Measurements from ENCODE around the gene TESK2. TPM values are rescaled to one million over a fixed set of nuclear protein-coding genes. Genes with fewer than 3 reads are reported as not detected.

The TESK2 gene
- total and polyA plus RNA-seq, 2 of the 13 experiments (the other 11 are each of a cell fraction or from before 2014, with no cell fraction given), result 5.5 to 9.6 TPM

DNA sequence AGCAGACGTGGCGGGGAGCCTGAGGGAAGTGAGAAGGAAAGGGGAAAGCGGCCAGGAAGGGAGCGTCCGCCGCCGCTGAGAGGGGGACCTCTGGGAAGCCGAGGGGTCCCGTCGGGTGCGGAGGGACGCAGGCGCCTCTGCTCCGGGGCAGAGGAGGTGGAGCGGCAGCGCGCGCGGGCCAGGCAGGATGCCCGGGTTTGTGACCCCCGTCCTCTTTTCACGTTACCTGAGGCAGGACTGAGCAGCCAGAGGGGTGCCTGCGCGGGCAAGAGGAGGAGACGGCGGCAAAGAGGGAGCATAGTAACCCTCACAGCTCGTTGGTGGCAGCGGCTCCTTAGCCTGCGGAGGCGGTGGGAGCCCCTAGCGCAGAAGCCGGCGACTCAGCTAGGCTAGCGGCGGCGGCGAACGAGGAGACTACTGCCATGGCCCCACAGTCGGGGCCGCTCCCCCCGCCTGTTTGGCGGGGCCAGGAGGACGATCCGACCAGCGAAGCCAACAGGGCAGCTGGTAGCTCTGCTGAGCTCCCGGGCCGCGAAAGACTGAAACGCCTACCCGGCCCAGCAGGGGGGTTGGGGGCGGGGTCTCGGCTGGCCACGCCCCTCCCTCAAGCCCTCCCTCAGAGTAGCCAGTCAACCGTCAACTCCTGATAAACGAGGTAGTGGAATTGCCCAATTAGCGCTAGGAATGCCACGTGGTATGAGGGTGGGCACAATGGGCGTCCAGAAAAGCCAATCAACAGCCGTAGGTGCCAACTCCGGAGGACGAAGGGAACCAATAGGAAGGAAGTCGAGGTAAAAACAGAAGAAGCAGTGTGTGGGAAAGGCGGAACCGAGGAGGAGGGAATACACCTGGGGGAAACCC is at the start of gene TESK2 (continued):
- TF ChIP-seq, protein P1, sequence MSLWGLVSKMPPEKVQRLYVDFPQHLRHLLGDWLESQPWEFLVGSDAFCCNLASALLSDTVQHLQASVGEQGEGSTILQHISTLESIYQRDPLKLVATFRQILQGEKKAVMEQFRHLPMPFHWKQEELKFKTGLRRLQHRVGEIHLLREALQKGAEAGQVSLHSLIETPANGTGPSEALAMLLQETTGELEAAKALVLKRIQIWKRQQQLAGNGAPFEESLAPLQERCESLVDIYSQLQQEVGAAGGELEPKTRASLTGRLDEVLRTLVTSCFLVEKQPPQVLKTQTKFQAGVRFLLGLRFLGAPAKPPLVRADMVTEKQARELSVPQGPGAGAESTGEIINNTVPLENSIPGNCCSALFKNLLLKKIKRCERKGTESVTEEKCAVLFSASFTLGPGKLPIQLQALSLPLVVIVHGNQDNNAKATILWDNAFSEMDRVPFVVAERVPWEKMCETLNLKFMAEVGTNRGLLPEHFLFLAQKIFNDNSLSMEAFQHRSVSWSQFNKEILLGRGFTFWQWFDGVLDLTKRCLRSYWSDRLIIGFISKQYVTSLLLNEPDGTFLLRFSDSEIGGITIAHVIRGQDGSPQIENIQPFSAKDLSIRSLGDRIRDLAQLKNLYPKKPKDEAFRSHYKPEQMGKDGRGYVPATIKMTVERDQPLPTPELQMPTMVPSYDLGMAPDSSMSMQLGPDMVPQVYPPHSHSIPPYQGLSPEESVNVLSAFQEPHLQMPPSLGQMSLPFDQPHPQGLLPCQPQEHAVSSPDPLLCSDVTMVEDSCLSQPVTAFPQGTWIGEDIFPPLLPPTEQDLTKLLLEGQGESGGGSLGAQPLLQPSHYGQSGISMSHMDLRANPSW (CRISPR knock-in tag; IDR thresholded peaks at IDR 0.05; ENCODE audit: borderline replicate concordance), result no peak
- TF ChIP-seq YEATS2 (CRISPR knock-in tag; IDR thresholded peaks at IDR 0.05; ENCODE audit: borderline replicate concordance) (peak; percentile 51; the same call in 1 of the 2 replicates), ZNF251 (CRISPR knock-in tag; IDR thresholded peaks at IDR 0.05) (no peak), ZNF891 (CRISPR knock-in tag; IDR thresholded peaks at IDR 0.05) (peak; percentile 88), ZNF441 (CRISPR knock-in tag; IDR thresholded peaks at IDR 0.05; ENCODE audit: borderline replicate concordance) (no peak; the same call in 1 of the 2 replicates), ZNF678 (CRISPR knock-in tag; IDR thresholded peaks at IDR 0.05) (0 out of 2 replicates have a peak, but pooled peaks have one; percentile 64), ZNF138 (CRISPR knock-in tag; IDR thresholded peaks at IDR 0.05; ENCODE audit: low read depth) (no peak), AGO2 (optimal IDR thresholded peaks at IDR 0.05; ENCODE audit: low read depth, low read length) (peak; percentile 68), SOX13 (IDR thresholded peaks at IDR 0.05) (no peak), SOX13 (CRISPR knock-in tag; conservative IDR thresholded peaks at IDR 0.05 in 1 of 2, IDR thresholded peaks at IDR 0.05 in 1 of 2) (peak in 1 of 2 experiments; percentile 40; a peak in 2 of 4 replicates), ZNF558 (CRISPR knock-in tag; IDR thresholded peaks at IDR 0.05; ENCODE audit: borderline replicate concordance) (no peak), HOXD1 (CRISPR knock-in tag; IDR thresholded peaks at IDR 0.05) (no peak), ZNF501 (CRISPR knock-in tag; IDR thresholded peaks at IDR 0.05) (peak; percentile 29; the same call in 1 of the 2 replicates)
- TF ChIP-seq, protein P2, sequence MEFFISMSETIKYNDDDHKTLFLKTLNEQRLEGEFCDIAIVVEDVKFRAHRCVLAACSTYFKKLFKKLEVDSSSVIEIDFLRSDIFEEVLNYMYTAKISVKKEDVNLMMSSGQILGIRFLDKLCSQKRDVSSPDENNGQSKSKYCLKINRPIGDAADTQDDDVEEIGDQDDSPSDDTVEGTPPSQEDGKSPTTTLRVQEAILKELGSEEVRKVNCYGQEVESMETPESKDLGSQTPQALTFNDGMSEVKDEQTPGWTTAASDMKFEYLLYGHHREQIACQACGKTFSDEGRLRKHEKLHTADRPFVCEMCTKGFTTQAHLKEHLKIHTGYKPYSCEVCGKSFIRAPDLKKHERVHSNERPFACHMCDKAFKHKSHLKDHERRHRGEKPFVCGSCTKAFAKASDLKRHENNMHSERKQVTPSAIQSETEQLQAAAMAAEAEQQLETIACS (CRISPR knock-in tag; IDR thresholded peaks at IDR 0.05), result no peak
- TF ChIP-seq, protein P3, sequence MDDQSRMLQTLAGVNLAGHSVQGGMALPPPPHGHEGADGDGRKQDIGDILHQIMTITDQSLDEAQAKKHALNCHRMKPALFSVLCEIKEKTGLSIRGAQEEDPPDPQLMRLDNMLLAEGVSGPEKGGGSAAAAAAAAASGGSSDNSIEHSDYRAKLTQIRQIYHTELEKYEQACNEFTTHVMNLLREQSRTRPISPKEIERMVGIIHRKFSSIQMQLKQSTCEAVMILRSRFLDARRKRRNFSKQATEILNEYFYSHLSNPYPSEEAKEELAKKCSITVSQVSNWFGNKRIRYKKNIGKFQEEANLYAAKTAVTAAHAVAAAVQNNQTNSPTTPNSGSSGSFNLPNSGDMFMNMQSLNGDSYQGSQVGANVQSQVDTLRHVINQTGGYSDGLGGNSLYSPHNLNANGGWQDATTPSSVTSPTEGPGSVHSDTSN (CRISPR knock-in tag; IDR thresholded peaks at IDR 0.05; ENCODE audit: borderline replicate concordance), result no peak
- TF ChIP-seq, protein P4, sequence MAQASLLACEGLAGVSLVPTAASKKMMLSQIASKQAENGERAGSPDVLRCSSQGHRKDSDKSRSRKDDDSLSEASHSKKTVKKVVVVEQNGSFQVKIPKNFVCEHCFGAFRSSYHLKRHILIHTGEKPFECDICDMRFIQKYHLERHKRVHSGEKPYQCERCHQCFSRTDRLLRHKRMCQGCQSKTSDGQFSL (CRISPR knock-in tag; IDR thresholded peaks at IDR 0.05), result peak; percentile 73; the same call in 1 of the 2 replicates
- TF ChIP-seq, protein P5, sequence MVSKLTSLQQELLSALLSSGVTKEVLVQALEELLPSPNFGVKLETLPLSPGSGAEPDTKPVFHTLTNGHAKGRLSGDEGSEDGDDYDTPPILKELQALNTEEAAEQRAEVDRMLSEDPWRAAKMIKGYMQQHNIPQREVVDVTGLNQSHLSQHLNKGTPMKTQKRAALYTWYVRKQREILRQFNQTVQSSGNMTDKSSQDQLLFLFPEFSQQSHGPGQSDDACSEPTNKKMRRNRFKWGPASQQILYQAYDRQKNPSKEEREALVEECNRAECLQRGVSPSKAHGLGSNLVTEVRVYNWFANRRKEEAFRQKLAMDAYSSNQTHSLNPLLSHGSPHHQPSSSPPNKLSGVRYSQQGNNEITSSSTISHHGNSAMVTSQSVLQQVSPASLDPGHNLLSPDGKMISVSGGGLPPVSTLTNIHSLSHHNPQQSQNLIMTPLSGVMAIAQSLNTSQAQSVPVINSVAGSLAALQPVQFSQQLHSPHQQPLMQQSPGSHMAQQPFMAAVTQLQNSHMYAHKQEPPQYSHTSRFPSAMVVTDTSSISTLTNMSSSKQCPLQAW (CRISPR knock-in tag; IDR thresholded peaks at IDR 0.05), result no peak
- TF ChIP-seq, protein P6, sequence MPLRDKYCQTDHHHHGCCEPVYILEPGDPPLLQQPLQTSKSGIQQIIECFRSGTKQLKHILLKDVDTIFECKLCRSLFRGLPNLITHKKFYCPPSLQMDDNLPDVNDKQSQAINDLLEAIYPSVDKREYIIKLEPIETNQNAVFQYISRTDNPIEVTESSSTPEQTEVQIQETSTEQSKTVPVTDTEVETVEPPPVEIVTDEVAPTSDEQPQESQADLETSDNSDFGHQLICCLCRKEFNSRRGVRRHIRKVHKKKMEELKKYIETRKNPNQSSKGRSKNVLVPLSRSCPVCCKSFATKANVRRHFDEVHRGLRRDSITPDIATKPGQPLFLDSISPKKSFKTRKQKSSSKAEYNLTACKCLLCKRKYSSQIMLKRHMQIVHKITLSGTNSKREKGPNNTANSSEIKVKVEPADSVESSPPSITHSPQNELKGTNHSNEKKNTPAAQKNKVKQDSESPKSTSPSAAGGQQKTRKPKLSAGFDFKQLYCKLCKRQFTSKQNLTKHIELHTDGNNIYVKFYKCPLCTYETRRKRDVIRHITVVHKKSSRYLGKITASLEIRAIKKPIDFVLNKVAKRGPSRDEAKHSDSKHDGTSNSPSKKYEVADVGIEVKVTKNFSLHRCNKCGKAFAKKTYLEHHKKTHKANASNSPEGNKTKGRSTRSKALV (CRISPR knock-in tag; IDR thresholded peaks at IDR 0.05), result peak; percentile 47; the same call in 1 of the 2 replicates
